ENCODE data around the gene LENG8. TPM values are rescaled to one million over a fixed set of nuclear protein-coding genes. Genes with fewer than 3 reads are reported as not detected.

Gene LENG8
- total and polyA plus RNA-seq, 2 of the 8 experiments (the other 6 are each of a cell fraction or from before 2014, with no cell fraction given): 62.2 to 108 TPM

DNA sequence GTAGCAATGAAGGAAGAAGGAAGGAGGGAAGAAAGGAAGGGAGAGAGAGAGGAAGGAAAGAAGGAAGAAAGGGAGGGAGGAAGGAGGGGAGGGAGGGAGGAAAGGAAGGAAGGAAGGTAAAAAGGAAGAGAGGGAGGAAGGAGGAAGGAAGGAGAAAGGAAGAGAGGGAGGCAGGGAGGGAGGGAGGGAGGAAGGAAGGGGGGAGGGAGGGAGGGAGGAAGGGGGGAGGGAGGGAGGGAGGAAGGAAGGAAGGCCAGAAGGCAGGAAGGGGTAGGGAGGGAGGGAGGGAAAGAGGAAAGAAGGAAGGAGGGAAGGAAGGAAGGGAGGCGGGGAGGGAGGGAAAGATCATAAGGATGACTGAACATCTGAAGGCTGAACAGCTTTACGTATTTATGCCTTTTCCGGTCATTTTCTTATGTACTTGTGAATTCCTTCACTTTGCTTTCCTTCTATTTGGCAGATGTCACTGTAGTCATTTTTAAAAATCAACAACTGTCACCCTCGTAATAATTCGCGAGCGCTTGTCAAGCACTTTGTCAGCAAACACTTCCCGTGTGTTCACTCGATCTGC lies 40.5 kb upstream of the LENG8 start:
- Histone ChIP-seq H3K23ac (ENCODE audit: insufficient read length) (no peak overlapping the region), H3K36me3 (ENCODE audit: control insufficient read depth in 2 of 4, insufficient read depth in 4 of 4, low read length in 3 of 4) (no peaks in the 10 kb centered on the region), H3K9ac (replicated peaks in 1 of 4; ENCODE audit: extremely low read depth in 1 of 4, low read depth in 3 of 4, low read length in 3 of 4) (no peak overlapping the region), H4K91ac (replicated peaks; ENCODE audit: insufficient read length, low read length) (no peak overlapping the region), H4K5ac (ENCODE audit: insufficient read length, low read depth, low read length) (no peak overlapping the region), H3K14ac (ENCODE audit: insufficient read length) (no peak overlapping the region), H3K4ac (replicated peaks; ENCODE audit: insufficient read length, low read depth, low read length) (no peak overlapping the region), H2BK20ac (ENCODE audit: low read length) (no peak overlapping the region), H2AFZ (ENCODE audit: low read length) (no peak overlapping the region), H2BK12ac (ENCODE audit: low read depth, low read length) (no peak overlapping the region), H3K18ac (ENCODE audit: extremely low read depth, low read length) (no peak overlapping the region), H3K9me3 (ENCODE audit: insufficient read depth in 2 of 2, low read depth in 1 of 2, low read length in 1 of 2) (peaks cover 0 to 2% of the 10 kb centered on the region in 2 experiments; a peak in 1 of 4 replicates), H2BK5ac (ENCODE audit: low read depth, low read length) (no peak overlapping the region), H3K79me2 (ENCODE audit: control insufficient read depth in 1 of 2, insufficient read depth in 2 of 2, low read length in 2 of 2) (no peaks in the 10 kb centered on the region), H3K4me3 (ENCODE audit: extremely low read depth in 1 of 4, insufficient read depth in 2 of 4, low read depth in 3 of 4, low read length in 4 of 4) (no peak overlapping the region), H3K23me2 (ENCODE audit: low read depth, low read length) (peaks cover 6% of the 10 kb centered on the region; the same call in 1 of the 2 replicates), H3K4me2 (ENCODE audit: insufficient read depth in 1 of 2, low read depth in 2 of 2, low read length in 2 of 2) (no peak overlapping the region), H2BK120ac (replicated peaks; ENCODE audit: low read depth, low read length) (no peak overlapping the region), H4K20me1 (replicated peaks in 1 of 2; ENCODE audit: control insufficient read depth in 1 of 2, insufficient read depth in 2 of 2, low read length in 2 of 2) (no peaks in the 10 kb centered on the region), H3K27me3 (replicated peaks in 1 of 4; ENCODE audit: control insufficient read depth in 3 of 4, extremely low read depth in 1 of 4, insufficient read depth in 3 of 4, low read length in 3 of 4) (no peaks in the 10 kb centered on the region; a peak in 1 of 7 replicates), H3K27ac (ENCODE audit: low read depth, low read length) (no peak overlapping the region), H3K56ac (replicated peaks; ENCODE audit: insufficient read length, low read depth, low read length) (no peak overlapping the region), H4K8ac (ENCODE audit: extremely low read depth, insufficient read depth, low read length) (no peak overlapping the region), H2BK15ac (ENCODE audit: low read length) (no peak overlapping the region), H3K4me1 (replicated peaks in 1 of 4; ENCODE audit: control insufficient read depth in 3 of 4, insufficient read depth in 4 of 4, low read length in 3 of 4) (peaks cover 0 to 4% (median 3%) of the 10 kb centered on the region in 4 experiments; a peak in 2 of 7 replicates), H2AK5ac (ENCODE audit: low read depth, low read length) (no peak overlapping the region), H3K79me1 (ENCODE audit: low read depth, low read length) (no peaks in the 10 kb centered on the region)
- TF ChIP-seq EGR1 (IDR thresholded peaks at IDR 0.05; ENCODE audit: borderline replicate concordance, low read depth, low read length): no peak
- no peak for TF ChIP-seq EP300 (IDR thresholded peaks at IDR 0.05; ENCODE audit: borderline replicate concordance in 1 of 2, low read depth in 2 of 2, low read length in 2 of 2)
- TF ChIP-seq SRF (IDR thresholded peaks at IDR 0.05; ENCODE audit: low read depth, low read length): no peak
- TF ChIP-seq KDM1A (IDR thresholded peaks at IDR 0.05; ENCODE audit: borderline replicate concordance, low read length): no peak
- no peak for TF ChIP-seq ZNF274 (IDR thresholded peaks at IDR 0.05; ENCODE audit: borderline replicate concordance, extremely low read depth, low read length)
- no peak for TF ChIP-seq HDAC6 (IDR thresholded peaks at IDR 0.05; ENCODE audit: low read depth, low read length)
- TF ChIP-seq CBX5 (IDR thresholded peaks at IDR 0.05; ENCODE audit: low read depth, low read length): no peak
- CTCF ChIA-PET (ENCODE audit: partially characterized antibody): interaction anchor here (0.9 to 2.4 kb wide), 2 partner anchors 11 to 13 kb away, joined by 3 to 9 read pairs; no protein-coding TSS in a partner anchor
- no peak for DNase-seq (ENCODE audit: low read depth in 1 of 2, low spot score in 2 of 2)
- WGBS, 2 experiments (ENCODE audit: extremely low coverage in 1 of 2, insufficient coverage in 1 of 2, insufficient read length in 1 of 2, insufficient replicate concordance in 2 of 2, low coverage in 1 of 2, low lambda C conversion rate in 2 of 2, missing lambda C conversion rate in 1 of 2): 80% methylated on average over 8 of the region's 9 CpGs; no CpG with 5 or more reads in 1 of the 2 experiments
- POLR2A ChIA-PET (ENCODE audit: partially characterized antibody): no interaction called here
- no peak for FAIRE-seq

Data from H1 (cell line).